H9 (cell line): ENCODE data around the gene DHCR24. TPM values are rescaled to one million over a fixed set of nuclear protein-coding genes. Genes with fewer than 3 reads are reported as not detected.

ENCODE experiments used
- DNase-seq: peaks from one replicate; pipeline ENCODE4 v3.0.0-alpha.2; 2017
- H2AFZ ChIP-seq: one replicate; pipeline ENCODE4 v1.6.1; 2013; ENCODE audit warnings: mild to moderate bottlenecking, low read length, control low read depth, moderate library complexity
- H2AK5ac ChIP-seq: 2 replicates; pipeline ENCODE4 v1.6.1; 2013; ENCODE audit warnings: low read length, control low read depth, mixed read lengths; ENCODE audit not compliant: insufficient read length
- H2BK120ac ChIP-seq: one replicate; pipeline ENCODE4 v1.6.1; 2013; ENCODE audit warnings: low read depth, mild to moderate bottlenecking, low read length, control low read depth, inconsistent platforms; ENCODE audit not compliant: poor library complexity, severe bottlenecking
- H2BK12ac ChIP-seq: 2 replicates; pipeline ENCODE4 v1.6.1; 2013; ENCODE audit warnings: low read length, control low read depth, mixed read lengths, low read depth; ENCODE audit not compliant: insufficient read length
- H2BK15ac ChIP-seq: 2 replicates; pipeline ENCODE4 v1.6.1; 2013; ENCODE audit warnings: low read depth, low read length, control low read depth
- H2BK20ac ChIP-seq: one replicate; pipeline ENCODE4 v1.6.1; 2013; ENCODE audit warnings: low read depth, mild to moderate bottlenecking, low read length, control low read depth, inconsistent platforms; ENCODE audit not compliant: poor library complexity, severe bottlenecking
- H2BK5ac ChIP-seq: 2 replicates; pipeline ENCODE4 v1.6.1; 2013; ENCODE audit warnings: low read length, control low read depth, mixed read lengths; ENCODE audit not compliant: insufficient read length
- H3K14ac ChIP-seq: 2 replicates; pipeline ENCODE4 v1.6.1; 2013; ENCODE audit warnings: low read length, control low read depth; ENCODE audit not compliant: insufficient read depth
- H3K18ac ChIP-seq: 2 replicates; pipeline ENCODE4 v1.6.1; 2013; ENCODE audit warnings: low read depth, mild to moderate bottlenecking, mixed read lengths, low read length, control low read depth; ENCODE audit not compliant: insufficient read length
- H3K23ac ChIP-seq: 2 replicates; pipeline ENCODE4 v1.6.1; 2013; ENCODE audit warnings: low read length, control low read depth, mixed read lengths, low read depth; ENCODE audit not compliant: insufficient read length
- H3K23me2 ChIP-seq: 2 replicates; pipeline ENCODE4 v1.6.1; 2013; ENCODE audit warnings: low read depth, mild to moderate bottlenecking, mixed read lengths, low read length, control low read depth; ENCODE audit not compliant: insufficient read length, poor library complexity, severe bottlenecking
- H3K27ac ChIP-seq: 2 replicates; pipeline ENCODE4 v1.5.1; 2013; ENCODE audit warnings: low read length, control low read depth, mixed read lengths, low read depth; ENCODE audit not compliant: insufficient read length
- H3K27me3 ChIP-seq: 2 replicates; pipeline ENCODE4 v1.6.1; 2013; ENCODE audit warnings: low read length, control low read depth, inconsistent platforms; ENCODE audit not compliant: insufficient read depth
- H3K4ac ChIP-seq: 2 replicates; pipeline ENCODE4 v1.6.1; 2013; ENCODE audit warnings: low read depth, mild to moderate bottlenecking, control low read depth, inconsistent platforms, low read length, moderate library complexity
- H3K4me1 ChIP-seq: 2 replicates; pipeline ENCODE4 v1.6.1; 2013; ENCODE audit warnings: low read length, control low read depth, inconsistent platforms; ENCODE audit not compliant: insufficient read depth
- H3K4me2 ChIP-seq: 2 replicates; pipeline ENCODE4 v1.6.1; 2013; ENCODE audit warnings: low read length, control low read depth, mixed read lengths; ENCODE audit not compliant: insufficient read length, insufficient read depth
- H3K56ac ChIP-seq: 2 replicates; pipeline ENCODE4 v1.6.1; 2013; ENCODE audit warnings: low read depth, mild to moderate bottlenecking, mixed read lengths, low read length, control low read depth; ENCODE audit not compliant: insufficient read length
- H3K79me1 ChIP-seq: 2 replicates; pipeline ENCODE4 v1.6.1; 2013; ENCODE audit warnings: low read depth, mild to moderate bottlenecking, moderate library complexity, low read length, control low read depth, inconsistent platforms; ENCODE audit not compliant: insufficient read depth, poor library complexity, severe bottlenecking
- H3K79me2 ChIP-seq: 2 replicates; pipeline ENCODE4 v1.6.1; 2013; ENCODE audit warnings: low read length, control low read depth, inconsistent platforms; ENCODE audit not compliant: insufficient read depth
- H3K9ac ChIP-seq: 2 replicates; pipeline ENCODE4 v1.6.1; 2013; ENCODE audit warnings: low read length, control low read depth, mixed read lengths; ENCODE audit not compliant: insufficient read length; ENCODE audit errors: extremely low read depth
- H3K9me3 ChIP-seq: one replicate; pipeline ENCODE4 v1.6.1; 2013; ENCODE audit warnings: low read depth, low read length, inconsistent platforms; ENCODE audit not compliant: control insufficient read depth
- H3T11ph ChIP-seq: one replicate; pipeline ENCODE4 v1.6.1; 2013; ENCODE audit warnings: mild to moderate bottlenecking, low read length, control low read depth, inconsistent platforms
- H4K20me1 ChIP-seq: one replicate; pipeline ENCODE4 v1.6.1; 2013; ENCODE audit not compliant: control insufficient read depth, insufficient read length, insufficient read depth
- H4K5ac ChIP-seq: 2 replicates; pipeline ENCODE4 v1.6.1; 2013; ENCODE audit warnings: low read depth, mild to moderate bottlenecking, mixed read lengths, low read length, control low read depth; ENCODE audit not compliant: insufficient read length
- H4K8ac ChIP-seq: replicated peaks from 2 replicates; pipeline ENCODE4 v1.6.1; 2013; ENCODE audit warnings: low read length, control low read depth, mixed read lengths, low read depth; ENCODE audit not compliant: insufficient read length
- H4K91ac ChIP-seq: 2 replicates; pipeline ENCODE4 v1.6.1; 2013; ENCODE audit warnings: low read depth, mild to moderate bottlenecking, moderate library complexity, mixed read lengths, low read length, control low read depth; ENCODE audit not compliant: insufficient read length
- H3K27ac Mint-ChIP-seq, 3 experiments: 2 replicates in 2 of 3; 3 replicates in 1 of 3; pipeline ENCODE4 v1.8.0; 2020 to 2021; ENCODE audit warnings: mixed read lengths in 3 of 3, mild to moderate bottlenecking in 1 of 3, moderate library complexity in 1 of 3
- H3K27me3 Mint-ChIP-seq: 2 replicates; pipeline ENCODE4 v1.8.0; 2021; ENCODE audit warnings: low read depth, mild to moderate bottlenecking, moderate library complexity, mixed read lengths
- H3K36me3 Mint-ChIP-seq, 3 experiments: 2 replicates in 2 of 3; 3 replicates in 1 of 3; pipeline ENCODE4 v1.8.0; 2020 to 2021; ENCODE audit warnings: low read depth in 3 of 3, mixed read lengths in 3 of 3; ENCODE audit not compliant: insufficient read depth in 1 of 3
- H3K4me1 Mint-ChIP-seq, 2 experiments: 2 replicates each; pipeline ENCODE4 v1.8.0; 2020; ENCODE audit warnings: mixed read lengths in 2 of 2
- H3K4me3 Mint-ChIP-seq, 2 experiments: 2 replicates in 1 of 2; 3 replicates in 1 of 2; pipeline ENCODE4 v1.8.0; 2020 to 2021; ENCODE audit warnings: mild to moderate bottlenecking in 2 of 2, mixed read lengths in 2 of 2, moderate library complexity in 1 of 2
- H3K9me3 Mint-ChIP-seq, 2 experiments: 2 replicates in 1 of 2; 3 replicates in 1 of 2; pipeline ENCODE4 v1.8.0; 2020; ENCODE audit warnings: mild to moderate bottlenecking in 2 of 2, mixed read lengths in 2 of 2, moderate library complexity in 1 of 2
- CTCF ChIP-seq: fragments of 200-600 bp; sonication (generic); conservative IDR thresholded peaks from 3 replicates; pipeline ENCODE4 v1.8.0; 2021; ENCODE audit warnings: antibody characterized with exemption, mild to moderate bottlenecking
- whole genome bisulfite sequencing: extraction: QIAGEN DNeasy Blood & Tissue Kit; methylation state at CpG from one replicate; pipeline ENCODE4 v1.1.7; 2013; ENCODE audit warnings: missing lambda C conversion rate, low lambda C conversion rate, mixed read lengths; ENCODE audit not compliant: insufficient read length; ENCODE audit errors: extremely low coverage; 5-methylcytosine and 5-hydroxymethylcytosine counted together
- total RNA-seq: library from RNA; stranded (reverse); gene quantifications from 2 replicates; pipeline ENCODE4 v1.2.1, GENCODE V29; 2021

The DHCR24 gene
- total RNA-seq, 1 experiment from 2014 or later = 318 TPM

DNA sequence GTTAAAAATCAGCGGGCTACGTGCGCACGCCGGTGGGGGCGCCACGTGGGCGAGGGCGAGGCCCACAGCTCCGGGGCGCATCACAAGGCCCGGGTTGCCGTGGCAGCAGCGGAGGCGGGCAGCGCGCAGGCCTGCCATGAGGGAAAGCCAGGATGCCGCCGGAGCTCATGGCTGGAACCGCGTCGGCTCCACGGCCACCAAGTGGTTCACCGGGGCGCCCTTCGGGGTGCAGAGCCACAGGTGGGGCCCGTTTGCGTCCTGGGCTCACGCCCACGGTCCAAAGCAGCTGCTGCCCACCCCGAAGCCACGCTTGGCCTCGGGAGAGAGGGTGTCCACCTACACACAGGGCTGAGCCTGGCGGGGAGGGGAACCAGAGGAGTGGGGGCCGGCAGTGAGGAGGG, 81.0 kb downstream of the DHCR24 start:
- no peaks in the 10 kb centered on the region for H3K4me1 ChIP-seq
- H2BK120ac ChIP-seq = no peak overlapping the region
- no peak overlapping the region for H3K9ac ChIP-seq
- H4K8ac ChIP-seq = no peak overlapping the region
- no peaks in the 10 kb centered on the region for H3K79me2 ChIP-seq
- no peak overlapping the region for H3K56ac ChIP-seq
- no peaks in the 10 kb centered on the region for H3K79me1 ChIP-seq
- WGBS = no CpG with 5 or more reads among the region's 35 CpGs
- no peak overlapping the region for H3K14ac ChIP-seq
- peaks cover 10 to 13% of the 10 kb centered on the region in 2 experiments for H3K4me1 Mint-ChIP-seq
- H3K4me3 Mint-ChIP-seq = no peak overlapping the region
- H3K9me3 Mint-ChIP-seq = no peaks in the 10 kb centered on the region
- H4K20me1 ChIP-seq = no peaks in the 10 kb centered on the region
- H3K23me2 ChIP-seq = no peaks in the 10 kb centered on the region
- H4K5ac ChIP-seq = no peak overlapping the region
- no peak overlapping the region for H3K27ac ChIP-seq
- H3K9me3 ChIP-seq = no peaks in the 10 kb centered on the region
- H3K4me2 ChIP-seq = no peak overlapping the region
- no peak overlapping the region for H3K23ac ChIP-seq
- no peak overlapping the region for H4K91ac ChIP-seq
- no peak overlapping the region for H2BK20ac ChIP-seq
- H3K36me3 Mint-ChIP-seq = no peaks in the 10 kb centered on the region
- no peak overlapping the region for H2BK12ac ChIP-seq
- no peak overlapping the region for H3K4ac ChIP-seq
- H3T11ph ChIP-seq = no peak overlapping the region
- TF ChIP-seq CTCF = no peak
- H2AK5ac ChIP-seq = no peak overlapping the region
- H3K27me3 ChIP-seq = no peaks in the 10 kb centered on the region
- peak; percentile 31 for DNase-seq
- H2BK15ac ChIP-seq = no peak overlapping the region
- H2AFZ ChIP-seq = no peak overlapping the region
- H2BK5ac ChIP-seq = no peak overlapping the region
- no peak overlapping the region for H3K27ac Mint-ChIP-seq
- no peak overlapping the region for H3K18ac ChIP-seq
- peaks cover 32% of the 10 kb centered on the region for H3K27me3 Mint-ChIP-seq
